Neural cell (in vitro differentiated cells): Measurements from ENCODE around the gene HOXC13. TPM values are rescaled to one million over a fixed set of nuclear protein-coding genes. Genes with fewer than 3 reads are reported as not detected.
A peak's percentile ranks its signal among the peaks of the same experiment; 100 is the strongest.

Source experiments
- H2AFZ ChIP-seq: fragments of 200-600, 300-800 bp; sonication (generic), shearing (Covaris generic); 2 replicates; pipeline ENCODE4 v1.6.0; 2014; ENCODE audit warnings: low read depth, mild to moderate bottlenecking, antibody characterized with exemption, low read length, moderate library complexity
- H3F3A ChIP-seq: fragments of 200-600 bp; shearing (Covaris generic); 2 replicates; pipeline ENCODE4 v1.6.1; 2016; ENCODE audit warnings: mild to moderate bottlenecking, moderate library complexity, mixed read lengths, antibody characterized with exemption, low read length; ENCODE audit not compliant: insufficient read depth, poor library complexity, severe bottlenecking
- H3K27ac ChIP-seq: fragments of 200-600, 300-800 bp; sonication (generic), shearing (Covaris generic); 2 replicates; pipeline ENCODE4 v1.5.1; 2014; ENCODE audit warnings: mild to moderate bottlenecking, low read length, moderate library complexity
- H3K27me3 ChIP-seq: fragments of 300-800, 200-600 bp; sonication (generic), shearing (Covaris generic); 2 replicates; pipeline ENCODE4 v1.6.0; 2014; ENCODE audit warnings: mild to moderate bottlenecking, low read depth, low read length, moderate library complexity; ENCODE audit not compliant: insufficient read depth
- H3K36me3 ChIP-seq: fragments of 300-800, 200-600 bp; sonication (generic), shearing (Covaris generic); 2 replicates; pipeline ENCODE4 v1.5.1; 2014; ENCODE audit warnings: mild to moderate bottlenecking, antibody characterized with exemption, low read length, moderate library complexity; ENCODE audit not compliant: insufficient read depth
- H3K4me2 ChIP-seq: fragments of 300-800, 200-600 bp; sonication (generic), shearing (Covaris generic); 2 replicates; pipeline ENCODE4 v1.6.0; 2014; ENCODE audit warnings: mild to moderate bottlenecking, low read length
- H3K4me3 ChIP-seq: fragments of 300-800, 200-600 bp; sonication (generic), shearing (Covaris generic); 2 replicates; pipeline ENCODE4 v1.5.1; 2014; ENCODE audit warnings: mild to moderate bottlenecking, low read length, moderate library complexity
- H3K79me2 ChIP-seq: fragments of 200-600 bp; shearing (Covaris generic); replicated peaks from 2 replicates; pipeline ENCODE4 v1.6.0; 2014; ENCODE audit warnings: mild to moderate bottlenecking, low read length, moderate library complexity; ENCODE audit not compliant: insufficient read depth
- H3K9ac ChIP-seq: fragments of 300-800, 200-600 bp; sonication (generic), shearing (Covaris generic); 2 replicates; pipeline ENCODE4 v1.6.1; 2016; ENCODE audit warnings: mild to moderate bottlenecking, low read length, mixed read lengths
- H3K9me2 ChIP-seq: fragments of 200-600 bp; shearing (Covaris generic); 2 replicates; pipeline ENCODE4 v1.6.1; 2016; ENCODE audit warnings: mild to moderate bottlenecking, low read length, mixed read lengths; ENCODE audit not compliant: insufficient read depth
- H3K9me3 ChIP-seq: fragments of 200-600, 300-800 bp; sonication (generic), shearing (Covaris generic); 2 replicates; pipeline ENCODE4 v1.6.1; 2016; ENCODE audit warnings: mild to moderate bottlenecking, mixed run types, low read length, moderate library complexity, mixed read lengths
- H4K20me1 ChIP-seq: fragments of 200-600 bp; shearing (Covaris generic); 2 replicates; pipeline ENCODE4 v1.6.1; 2016; ENCODE audit warnings: mild to moderate bottlenecking, mixed run types; ENCODE audit not compliant: insufficient read depth
- EP300 ChIP-seq: fragments of 450-650 bp; conservative IDR thresholded peaks from 2 replicates; pipeline ENCODE4 v1.6.1; 2014; ENCODE audit warnings: antibody characterized with exemption, mild to moderate bottlenecking, moderate library complexity; ENCODE audit not compliant: poor library complexity, severe bottlenecking
- EZH2 ChIP-seq: fragments of 200-600, 300-800 bp; shearing (Covaris generic), sonication (generic); IDR thresholded peaks from 2 replicates; pipeline ENCODE4 v1.6.1; 2014; ENCODE audit warnings: antibody characterized with exemption, low read length, borderline replicate concordance, mild to moderate bottlenecking; ENCODE audit not compliant: insufficient read depth, poor library complexity, severe bottlenecking
- MXI1 ChIP-seq: fragments of 450-650 bp; conservative IDR thresholded peaks from 2 replicates; pipeline ENCODE4 v1.6.1; 2014; ENCODE audit warnings: antibody characterized with exemption, mild to moderate bottlenecking; ENCODE audit not compliant: poor library complexity, severe bottlenecking
- POLR2AphosphoS5 ChIP-seq: IDR thresholded peaks from 2 replicates; pipeline ENCODE4 v1.6.1; 2012
- RAD21 ChIP-seq: fragments of 450-650 bp; conservative IDR thresholded peaks from 2 replicates; pipeline ENCODE4 v1.6.1; 2014; ENCODE audit warnings: antibody characterized with exemption, mild to moderate bottlenecking, moderate library complexity
- SMC3 ChIP-seq: fragments of 450-650 bp; conservative IDR thresholded peaks from 2 replicates; pipeline ENCODE4 v1.6.1; 2014; ENCODE audit warnings: antibody characterized with exemption, mild to moderate bottlenecking, moderate library complexity; ENCODE audit not compliant: poor library complexity
- TAF1 ChIP-seq: IDR thresholded peaks from 2 replicates; pipeline ENCODE4 v1.6.1; 2012; ENCODE audit warnings: low read depth
- polyA plus RNA-seq: library from polyadenylated mRNA; depleted of rRNA; stranded (reverse); fragments of >200 nt; gene quantifications from 2 replicates; pipeline ENCODE4 v1.2.3, GENCODE V29; 2014
- TF ChIP-seq, protein P1 (sequence below): fragments of 450-650 bp; IDR thresholded peaks from 2 replicates; pipeline ENCODE4 v1.5.1; 2014; ENCODE audit warnings: antibody characterized with exemption, mild to moderate bottlenecking, moderate library complexity; ENCODE audit not compliant: poor library complexity, severe bottlenecking

The HOXC13 gene
- polyA plus RNA-seq, 1 donor from 2014 or later: not detected

DNA sequence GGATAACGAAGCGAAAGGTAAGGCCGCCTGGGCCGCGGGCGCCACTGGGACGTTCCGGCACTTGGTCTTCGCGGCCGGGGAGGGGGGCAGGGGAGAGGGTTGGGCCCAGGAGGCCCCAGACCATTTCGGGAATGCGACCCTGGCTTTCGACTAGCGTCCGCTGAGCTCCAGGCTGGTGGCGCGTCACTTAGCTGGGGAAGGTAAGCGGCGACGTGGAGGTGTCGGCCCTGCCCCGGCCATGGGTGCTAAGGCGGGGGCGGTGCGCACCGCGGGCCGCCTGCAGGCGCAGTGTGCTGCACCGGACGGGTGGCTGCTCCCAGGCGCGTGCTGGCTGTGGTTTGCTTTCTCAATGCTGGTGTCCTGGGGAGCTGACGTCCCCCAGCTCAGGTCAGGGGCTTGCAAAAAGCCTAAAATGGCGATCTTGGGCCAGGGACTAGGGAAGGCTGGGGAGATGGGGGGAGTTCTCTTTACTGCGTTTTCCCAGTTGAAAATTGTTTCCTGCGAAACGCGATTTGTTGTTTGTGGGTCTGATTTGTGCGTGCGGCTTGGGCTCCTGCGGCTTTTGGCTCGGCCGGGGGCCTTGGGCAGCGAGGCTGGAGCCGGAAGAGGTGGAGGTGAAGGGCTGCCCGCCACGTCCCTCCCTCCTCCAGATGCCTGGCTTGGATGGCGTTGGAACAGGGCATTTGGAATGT, 47.5 kb downstream of the HOXC13 start:
- Histone ChIP-seq H3K27ac (no peak overlapping the region), H3K36me3 (no peaks in the 10 kb centered on the region), H3K9ac (no peak overlapping the region), H3K27me3 (peaks cover 100% of the 10 kb centered on the region), H3K9me2 (no peaks in the 10 kb centered on the region), H2AFZ (no peak overlapping the region), H3K4me3 (no peak overlapping the region), H4K20me1 (no peaks in the 10 kb centered on the region), H3F3A (no peaks in the 10 kb centered on the region), H3K9me3 (no peaks in the 10 kb centered on the region), H3K4me2 (no peak overlapping the region), H3K79me2 (no peaks in the 10 kb centered on the region)
- TF ChIP-seq, protein P1, sequence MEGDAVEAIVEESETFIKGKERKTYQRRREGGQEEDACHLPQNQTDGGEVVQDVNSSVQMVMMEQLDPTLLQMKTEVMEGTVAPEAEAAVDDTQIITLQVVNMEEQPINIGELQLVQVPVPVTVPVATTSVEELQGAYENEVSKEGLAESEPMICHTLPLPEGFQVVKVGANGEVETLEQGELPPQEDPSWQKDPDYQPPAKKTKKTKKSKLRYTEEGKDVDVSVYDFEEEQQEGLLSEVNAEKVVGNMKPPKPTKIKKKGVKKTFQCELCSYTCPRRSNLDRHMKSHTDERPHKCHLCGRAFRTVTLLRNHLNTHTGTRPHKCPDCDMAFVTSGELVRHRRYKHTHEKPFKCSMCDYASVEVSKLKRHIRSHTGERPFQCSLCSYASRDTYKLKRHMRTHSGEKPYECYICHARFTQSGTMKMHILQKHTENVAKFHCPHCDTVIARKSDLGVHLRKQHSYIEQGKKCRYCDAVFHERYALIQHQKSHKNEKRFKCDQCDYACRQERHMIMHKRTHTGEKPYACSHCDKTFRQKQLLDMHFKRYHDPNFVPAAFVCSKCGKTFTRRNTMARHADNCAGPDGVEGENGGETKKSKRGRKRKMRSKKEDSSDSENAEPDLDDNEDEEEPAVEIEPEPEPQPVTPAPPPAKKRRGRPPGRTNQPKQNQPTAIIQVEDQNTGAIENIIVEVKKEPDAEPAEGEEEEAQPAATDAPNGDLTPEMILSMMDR: no peak
- TF ChIP-seq MXI1 (no peak), SMC3 (no peak), EP300 (no peak), POLR2AphosphoS5 (no peak), TAF1 (no peak), EZH2 (peak; percentile 69)

- no peaks in the 10 kb centered on the region for H3K9me3 ChIP-seq
- no peaks in the 10 kb centered on the region for H3K9me2 ChIP-seq
- no peaks in the 10 kb centered on the region for H3F3A ChIP-seq
- H3K4me3 ChIP-seq: no peak overlapping the region
- H2AFZ ChIP-seq: no peak overlapping the region
- no peaks in the 10 kb centered on the region for H4K20me1 ChIP-seq
- H3K4me2 ChIP-seq: no peak overlapping the region
- H3K36me3 ChIP-seq: no peaks in the 10 kb centered on the region
- no peaks in the 10 kb centered on the region for H3K79me2 ChIP-seq
- H3K27ac ChIP-seq: no peak overlapping the region
- peaks cover 100% of the 10 kb centered on the region for H3K27me3 ChIP-seq
- no peak overlapping the region for H3K9ac ChIP-seq
- no peak for TF ChIP-seq SMC3
- TF ChIP-seq, protein P1: no peak
- TF ChIP-seq POLR2AphosphoS5: no peak
- TF ChIP-seq TAF1: no peak
- TF ChIP-seq RAD21: no peak
Observed at GRCh38 chr12:53986686-53987483, 48.3 kb downstream of the HOXC13 start.
